Muscle layer of duodenum (tissue), 2 donors: ENCODE data around the gene E2F7.

Experiments
- H3K27ac ChIP-seq: one replicate; pipeline ENCODE4 v1.7.0; 2013; ENCODE audit warnings: mild to moderate bottlenecking, low read length
- H3K27me3 ChIP-seq: one replicate; pipeline ENCODE4 v1.7.0; 2013; ENCODE audit warnings: low read depth, mild to moderate bottlenecking, control low read depth, low read length
- H3K36me3 ChIP-seq, 2 donors: one replicate each; pipeline ENCODE4 v1.7.0; 2013; ENCODE audit warnings: low read length in 2 of 2, control low read depth in 1 of 2, mild to moderate bottlenecking in 1 of 2; ENCODE audit not compliant: insufficient read depth in 2 of 2, control insufficient read depth in 1 of 2
- H3K4me1 ChIP-seq, 2 donors: one replicate each; pipeline ENCODE4 v1.7.0; 2013; ENCODE audit warnings: low read length in 2 of 2, mild to moderate bottlenecking in 2 of 2, control low read depth in 1 of 2, moderate library complexity in 1 of 2; ENCODE audit not compliant: insufficient read depth in 2 of 2, control insufficient read depth in 1 of 2
- H3K4me3 ChIP-seq, 2 donors: one replicate each; pipeline ENCODE4 v1.7.0; 2013; ENCODE audit warnings: low read length in 2 of 2, low read depth in 1 of 2, mild to moderate bottlenecking in 1 of 2
- H3K9me3 ChIP-seq, 2 donors: one replicate each; pipeline ENCODE4 v1.7.0; 2013; ENCODE audit warnings: low read length in 2 of 2, control low read depth in 1 of 2, mild to moderate bottlenecking in 1 of 2; ENCODE audit not compliant: control insufficient read depth in 1 of 2
- donor health status: healthy.

Gene E2F7

GRCh38 chr12:77062396-77062795, 3.0 kb downstream of the E2F7 start:
- Histone ChIP-seq H3K36me3 (no peaks in the 10 kb centered on the region), H3K27ac (no peak overlapping the region), H3K27me3 (no peaks in the 10 kb centered on the region), H3K9me3 (no peaks in the 10 kb centered on the region), H3K4me1 (peaks cover 0 to 9% of the 10 kb centered on the region in 2 donors), H3K4me3 (peak overlapping the region in 1 of 2 donors; percentile 7)

- H3K36me3 ChIP-seq = no peaks in the 10 kb centered on the region
- H3K27me3 ChIP-seq = no peaks in the 10 kb centered on the region
- H3K4me3 ChIP-seq = no peak overlapping the region
- H3K27ac ChIP-seq = no peak overlapping the region
- H3K4me1 ChIP-seq = peaks cover 0 to 9% of the 10 kb centered on the region in 2 donors
- H3K9me3 ChIP-seq = no peaks in the 10 kb centered on the region
These were observed 4.5 kb downstream of the E2F7 start for GRCh38 chr12:77060883-77061240.

GRCh38 chr12:77060136-77060882, 5.1 kb downstream of the E2F7 start:
- Histone ChIP-seq H3K27me3 (no peaks in the 10 kb centered on the region), H3K4me3 (no peak overlapping the region), H3K36me3 (no peaks in the 10 kb centered on the region), H3K9me3 (no peaks in the 10 kb centered on the region), H3K4me1 (peaks cover 0 to 7% of the 10 kb centered on the region in 2 donors), H3K27ac (no peak overlapping the region)

GRCh38 chr12:77058740-77059139, 6.6 kb downstream of the E2F7 start:
- no peak overlapping the region for H3K27ac ChIP-seq
- no peaks in the 10 kb centered on the region for H3K4me1 ChIP-seq
- no peaks in the 10 kb centered on the region for H3K27me3 ChIP-seq
- no peaks in the 10 kb centered on the region for H3K9me3 ChIP-seq
- no peak overlapping the region for H3K4me3 ChIP-seq
- no peaks in the 10 kb centered on the region for H3K36me3 ChIP-seq

DNA sequence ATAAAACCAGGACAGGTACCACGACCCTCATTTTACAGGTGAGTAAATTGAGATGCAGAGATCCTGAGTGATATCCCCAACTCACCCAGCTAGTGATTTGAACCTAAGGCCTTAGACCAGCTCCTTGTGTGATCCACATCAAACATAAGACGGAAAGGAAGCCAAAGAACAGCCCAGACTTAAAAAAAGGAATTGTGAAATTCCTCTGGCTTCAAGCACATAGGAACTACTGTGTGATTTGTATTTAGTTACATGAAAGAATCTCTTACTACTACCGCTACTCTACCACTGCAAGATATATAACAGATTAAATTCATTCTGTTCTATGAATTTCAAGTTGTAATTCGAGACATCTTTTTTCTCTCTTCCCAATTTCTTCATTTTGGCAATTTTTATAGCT, 10.5 kb downstream of the E2F7 start:
- H3K4me1 ChIP-seq = no peaks in the 10 kb centered on the region
- no peak overlapping the region for H3K4me3 ChIP-seq
- H3K27me3 ChIP-seq = no peaks in the 10 kb centered on the region
- no peaks in the 10 kb centered on the region for H3K36me3 ChIP-seq
- no peaks in the 10 kb centered on the region for H3K9me3 ChIP-seq
- H3K27ac ChIP-seq = no peak overlapping the region

DNA sequence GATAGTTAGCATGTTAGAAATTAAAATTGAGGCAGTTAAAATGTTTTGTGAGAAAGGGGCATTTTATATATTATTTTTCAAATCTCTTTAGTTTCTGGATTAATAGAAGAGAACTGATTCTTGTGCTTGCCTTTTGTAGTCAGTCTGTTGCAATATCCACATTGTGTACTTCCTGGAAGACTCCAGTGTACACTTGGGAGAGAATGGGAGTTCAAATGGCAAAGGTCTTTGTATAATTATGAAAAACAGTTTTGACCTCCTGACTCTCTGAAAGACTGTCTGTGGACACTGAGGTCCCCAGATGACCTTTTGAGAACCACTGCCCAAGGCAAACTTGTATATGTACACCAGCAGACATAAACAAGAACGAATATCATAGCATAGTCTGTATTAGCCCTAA, 12.1 kb downstream of the E2F7 start:
- H3K9me3 ChIP-seq = no peaks in the 10 kb centered on the region
- H3K4me3 ChIP-seq = no peak overlapping the region
- no peak overlapping the region for H3K27ac ChIP-seq
- no peaks in the 10 kb centered on the region for H3K4me1 ChIP-seq
- H3K27me3 ChIP-seq = no peaks in the 10 kb centered on the region
- no peaks in the 10 kb centered on the region for H3K36me3 ChIP-seq

- H3K36me3 ChIP-seq = no peaks in the 10 kb centered on the region
- no peak overlapping the region for H3K27ac ChIP-seq
- H3K9me3 ChIP-seq = no peaks in the 10 kb centered on the region
- no peaks in the 10 kb centered on the region for H3K27me3 ChIP-seq
- no peaks in the 10 kb centered on the region for H3K4me1 ChIP-seq
- H3K4me3 ChIP-seq = no peak overlapping the region
These were observed 15.5 kb downstream of the E2F7 start for GRCh38 chr12:77049767-77050353.

GRCh38 chr12:77047341-77048109, 17.8 kb downstream of the E2F7 start:
- Histone ChIP-seq H3K4me3 (no peak overlapping the region), H3K27me3 (no peaks in the 10 kb centered on the region), H3K36me3 (no peaks in the 10 kb centered on the region), H3K9me3 (no peaks in the 10 kb centered on the region), H3K4me1 (no peaks in the 10 kb centered on the region), H3K27ac (no peak overlapping the region)

- Histone ChIP-seq H3K36me3 (no peaks in the 10 kb centered on the region), H3K9me3 (no peaks in the 10 kb centered on the region), H3K27ac (no peak overlapping the region), H3K27me3 (no peaks in the 10 kb centered on the region), H3K4me3 (no peak overlapping the region), H3K4me1 (no peaks in the 10 kb centered on the region)
These were observed 18.9 kb downstream of the E2F7 start for GRCh38 chr12:77046468-77046867.

- H3K36me3 ChIP-seq = no peaks in the 10 kb centered on the region
- no peaks in the 10 kb centered on the region for H3K27me3 ChIP-seq
- H3K9me3 ChIP-seq = no peaks in the 10 kb centered on the region
- H3K4me1 ChIP-seq = no peaks in the 10 kb centered on the region
- H3K4me3 ChIP-seq = no peak overlapping the region
- H3K27ac ChIP-seq = no peak overlapping the region
These were observed 20.2 kb downstream of the E2F7 start for GRCh38 chr12:77045183-77045582.

DNA sequence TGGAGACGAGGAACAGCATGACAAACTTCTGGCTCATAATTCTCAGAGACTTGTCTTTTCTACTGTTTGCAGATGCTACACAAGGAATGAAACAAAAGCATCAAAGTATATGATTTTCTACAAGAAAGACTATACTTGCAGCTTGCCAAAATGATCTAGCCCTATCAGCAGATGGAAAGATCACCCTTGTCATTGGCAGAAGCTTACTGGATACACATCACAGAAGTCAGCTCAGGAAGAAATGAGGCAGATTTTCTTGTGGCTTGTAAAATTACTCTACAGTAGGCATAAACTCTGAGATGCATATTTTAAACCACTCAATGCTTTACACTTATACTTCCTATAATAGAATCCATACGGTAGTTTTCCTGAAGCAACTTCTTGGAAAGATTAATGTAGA, 20.6 kb downstream of the E2F7 start:
- Histone ChIP-seq H3K27ac (no peak overlapping the region), H3K4me1 (no peaks in the 10 kb centered on the region), H3K27me3 (no peaks in the 10 kb centered on the region), H3K36me3 (no peaks in the 10 kb centered on the region), H3K9me3 (no peaks in the 10 kb centered on the region), H3K4me3 (no peak overlapping the region)
